Brain microvascular endothelial cell (primary cell): ENCODE data around the gene MAPRE2.
A peak's percentile ranks its signal among the peaks of the same experiment; 100 is the strongest.

ENCODE experiments used
- DNase-seq: peaks from one replicate; pipeline ENCODE4 v3.0.0-alpha.2; 2020
- H3K27ac ChIP-seq: fragments of 250-450 bp; sonication (Bioruptor Pico); 2 replicates; pipeline ENCODE4 v1.5.1; 2020; ENCODE audit warnings: mild to moderate bottlenecking, moderate library complexity
- H3K27me3 ChIP-seq: fragments of 250-450 bp; sonication (Bioruptor Pico); replicated peaks from 2 replicates; pipeline ENCODE4 v1.5.1; 2020; ENCODE audit warnings: mild to moderate bottlenecking
- H3K36me3 ChIP-seq: fragments of 250-450 bp; sonication (Bioruptor Pico); replicated peaks from 2 replicates; pipeline ENCODE4 v1.5.1; 2020; ENCODE audit warnings: mild to moderate bottlenecking
- H3K4me3 ChIP-seq: 2 replicates; pipeline ENCODE4 v1.5.1; 2011; ENCODE audit warnings: low read depth, mild to moderate bottlenecking, control low read depth, low read length, moderate library complexity
- in situ Hi-C: cut with HindIII; loops from 2 replicates; pipeline ENCODE4 v1.10.0; 2017; ENCODE audit warnings: low sequenced_read_pairs, low pct_ligation_motif_present
- TF ChIP-seq, protein P1 (sequence below): IDR thresholded peaks from 2 replicates; pipeline ENCODE4 v1.5.1; 2011; ENCODE audit warnings: low read depth, mild to moderate bottlenecking, moderate library complexity, low read length, control low read depth, inconsistent platforms; ENCODE audit errors: missing control alignments

Gene MAPRE2

DNA sequence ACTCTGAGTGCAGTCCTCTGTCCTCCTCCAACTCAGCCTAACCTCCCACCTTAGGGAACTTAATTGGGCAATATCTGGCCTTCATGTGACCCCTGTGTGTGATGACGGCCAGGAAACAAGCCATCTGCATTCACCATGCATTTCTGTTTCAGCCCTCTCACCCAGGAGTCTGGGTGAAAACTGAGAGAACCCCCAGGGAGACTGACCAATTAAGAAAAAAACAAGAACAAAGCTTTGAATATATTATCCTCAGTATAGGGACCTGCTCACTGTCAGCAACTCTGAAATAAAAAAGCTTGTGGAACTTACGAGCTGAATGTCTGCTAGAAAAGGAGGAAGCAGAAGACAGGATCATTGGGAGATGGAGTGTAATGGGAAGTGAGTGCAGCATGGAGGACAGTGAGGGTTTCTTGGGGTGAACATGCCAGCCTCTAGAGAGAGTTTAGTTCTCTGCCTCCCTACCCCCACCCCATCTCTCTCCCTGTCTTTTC is 9.5 kb downstream of the MAPRE2 start:
- peak overlapping the region; percentile 22 for H3K27ac ChIP-seq
- TF ChIP-seq, protein P1, sequence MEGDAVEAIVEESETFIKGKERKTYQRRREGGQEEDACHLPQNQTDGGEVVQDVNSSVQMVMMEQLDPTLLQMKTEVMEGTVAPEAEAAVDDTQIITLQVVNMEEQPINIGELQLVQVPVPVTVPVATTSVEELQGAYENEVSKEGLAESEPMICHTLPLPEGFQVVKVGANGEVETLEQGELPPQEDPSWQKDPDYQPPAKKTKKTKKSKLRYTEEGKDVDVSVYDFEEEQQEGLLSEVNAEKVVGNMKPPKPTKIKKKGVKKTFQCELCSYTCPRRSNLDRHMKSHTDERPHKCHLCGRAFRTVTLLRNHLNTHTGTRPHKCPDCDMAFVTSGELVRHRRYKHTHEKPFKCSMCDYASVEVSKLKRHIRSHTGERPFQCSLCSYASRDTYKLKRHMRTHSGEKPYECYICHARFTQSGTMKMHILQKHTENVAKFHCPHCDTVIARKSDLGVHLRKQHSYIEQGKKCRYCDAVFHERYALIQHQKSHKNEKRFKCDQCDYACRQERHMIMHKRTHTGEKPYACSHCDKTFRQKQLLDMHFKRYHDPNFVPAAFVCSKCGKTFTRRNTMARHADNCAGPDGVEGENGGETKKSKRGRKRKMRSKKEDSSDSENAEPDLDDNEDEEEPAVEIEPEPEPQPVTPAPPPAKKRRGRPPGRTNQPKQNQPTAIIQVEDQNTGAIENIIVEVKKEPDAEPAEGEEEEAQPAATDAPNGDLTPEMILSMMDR: no peak

GRCh38 chr18:35051641-35052377 is 10.6 kb downstream of the MAPRE2 start:
- no peaks in the 10 kb centered on the region for H3K27me3 ChIP-seq
- H3K27ac ChIP-seq: no peak overlapping the region
- in situ Hi-C loops: no loop called here
- no peak for DNase-seq
- TF ChIP-seq, protein P1: no peak
- H3K36me3 ChIP-seq: no peaks in the 10 kb centered on the region
- no peak overlapping the region for H3K4me3 ChIP-seq

More for the DNA sequence above, 9.5 kb downstream of the MAPRE2 start:
- Histone ChIP-seq H3K4me3 (no peak overlapping the region), H3K36me3 (no peaks in the 10 kb centered on the region), H3K27me3 (no peaks in the 10 kb centered on the region)
- in situ Hi-C loops: no loop called here
- no peak for DNase-seq

DNA sequence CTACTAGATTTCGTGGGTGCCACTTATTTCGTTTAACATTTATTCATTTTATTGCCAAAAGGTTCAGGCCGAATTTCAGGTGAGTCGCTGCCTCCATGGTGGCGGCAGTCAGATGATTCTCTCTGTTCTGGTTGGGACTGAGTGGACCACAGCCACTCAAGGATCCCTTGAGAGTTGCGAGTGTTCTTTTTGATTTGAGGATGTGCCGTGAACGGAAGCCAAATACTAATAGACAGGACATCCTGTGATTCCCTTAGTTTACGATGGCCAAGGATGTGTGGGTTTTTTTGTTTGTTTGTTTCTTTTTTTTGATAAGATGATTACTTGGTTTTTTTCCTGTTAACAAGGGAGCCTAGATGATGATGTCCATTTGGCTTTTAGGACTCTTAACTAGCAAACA is 13.2 kb downstream of the MAPRE2 start:
- Histone ChIP-seq H3K27me3 (no peaks in the 10 kb centered on the region), H3K4me3 (no peak overlapping the region), H3K36me3 (no peaks in the 10 kb centered on the region), H3K27ac (no peak overlapping the region)
- DNase-seq: no peak
- in situ Hi-C loops: no loop called here
- TF ChIP-seq, protein P1: no peak

- TF ChIP-seq, protein P1: no peak
- H3K4me3 ChIP-seq: no peak overlapping the region
- in situ Hi-C loops: no loop called here
- H3K36me3 ChIP-seq: no peaks in the 10 kb centered on the region
- no peak for DNase-seq
- no peak overlapping the region for H3K27ac ChIP-seq
- H3K27me3 ChIP-seq: no peaks in the 10 kb centered on the region
Observed at GRCh38 chr18:35055105-35055504, 13.9 kb downstream of the MAPRE2 start.

- no peak for DNase-seq
- TF ChIP-seq, protein P1: no peak
- Histone ChIP-seq H3K4me3 (no peak overlapping the region), H3K27me3 (no peaks in the 10 kb centered on the region), H3K27ac (no peak overlapping the region), H3K36me3 (no peaks in the 10 kb centered on the region)
- in situ Hi-C loops: no loop called here
Observed at GRCh38 chr18:35055726-35056125, 14.5 kb downstream of the MAPRE2 start.
